Prostate gland (tissue), 2 donors: ENCODE measurements around the gene SLFNL1.

Source experiments
- POLR2AphosphoS5 ChIP-seq: sonication (generic); formaldehyde crosslinking; IDR thresholded peaks from one replicate; pipeline ENCODE4 v1.6.1; 2017; ENCODE audit warnings: antibody characterized with exemption
- TF ChIP-seq, protein P1 (sequence below), 4 experiments: fragments of 200-600 bp in 2 of 4; fragments of 450-650 bp in 2 of 4; sonication (generic) in 2 of 4; IDR thresholded peaks; 1 replicate in 3 of 4; 2 replicates in 1 of 4; pipeline ENCODE4 v1.5.1; 2016 to 2019; ENCODE audit warnings: antibody characterized with exemption in 4 of 4, mild to moderate bottlenecking in 2 of 4, moderate library complexity in 2 of 4

DNA sequence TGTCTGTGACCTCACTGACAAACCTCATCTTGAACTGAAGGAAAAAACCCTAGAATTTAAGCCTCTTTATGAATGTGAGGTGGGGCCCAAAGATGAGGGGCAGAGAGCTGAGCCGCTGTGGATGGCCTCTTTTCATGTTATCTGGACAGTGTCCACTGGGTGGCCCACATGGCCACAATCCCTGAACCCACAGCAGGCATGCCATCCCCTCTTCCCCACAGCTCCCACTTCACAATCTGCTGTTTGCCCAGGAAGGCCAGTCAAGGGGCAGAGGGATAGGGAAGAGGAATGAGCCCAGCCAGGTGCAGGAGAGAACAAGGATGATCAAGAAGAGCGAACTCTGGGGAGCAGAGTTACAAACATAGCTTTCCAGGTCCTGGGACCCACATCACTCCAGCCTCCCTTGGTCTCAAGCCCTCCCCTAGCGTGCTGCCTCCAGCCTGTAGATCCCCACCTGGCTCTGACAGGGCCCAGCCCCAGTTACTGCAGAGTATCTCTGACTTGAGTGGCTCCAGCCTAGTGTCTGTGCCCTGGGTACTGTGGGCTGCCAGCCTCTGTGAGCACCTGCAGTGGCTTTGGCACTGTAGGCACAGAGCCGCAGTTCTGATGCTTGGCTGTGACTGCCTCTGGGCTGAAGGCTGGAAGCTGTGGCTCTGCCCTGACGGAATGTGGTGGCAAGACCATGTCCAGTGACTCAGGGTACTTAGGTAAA is 1.9 kb upstream of the SLFNL1 start:
- TF ChIP-seq, protein P1, sequence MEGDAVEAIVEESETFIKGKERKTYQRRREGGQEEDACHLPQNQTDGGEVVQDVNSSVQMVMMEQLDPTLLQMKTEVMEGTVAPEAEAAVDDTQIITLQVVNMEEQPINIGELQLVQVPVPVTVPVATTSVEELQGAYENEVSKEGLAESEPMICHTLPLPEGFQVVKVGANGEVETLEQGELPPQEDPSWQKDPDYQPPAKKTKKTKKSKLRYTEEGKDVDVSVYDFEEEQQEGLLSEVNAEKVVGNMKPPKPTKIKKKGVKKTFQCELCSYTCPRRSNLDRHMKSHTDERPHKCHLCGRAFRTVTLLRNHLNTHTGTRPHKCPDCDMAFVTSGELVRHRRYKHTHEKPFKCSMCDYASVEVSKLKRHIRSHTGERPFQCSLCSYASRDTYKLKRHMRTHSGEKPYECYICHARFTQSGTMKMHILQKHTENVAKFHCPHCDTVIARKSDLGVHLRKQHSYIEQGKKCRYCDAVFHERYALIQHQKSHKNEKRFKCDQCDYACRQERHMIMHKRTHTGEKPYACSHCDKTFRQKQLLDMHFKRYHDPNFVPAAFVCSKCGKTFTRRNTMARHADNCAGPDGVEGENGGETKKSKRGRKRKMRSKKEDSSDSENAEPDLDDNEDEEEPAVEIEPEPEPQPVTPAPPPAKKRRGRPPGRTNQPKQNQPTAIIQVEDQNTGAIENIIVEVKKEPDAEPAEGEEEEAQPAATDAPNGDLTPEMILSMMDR (IDR thresholded peaks at IDR 0.05), result peak in 1 of 4 experiments; percentile 26
- no peak for TF ChIP-seq POLR2AphosphoS5
